HEK293 (cell line): ENCODE measurements around the gene ECI1.

Experiments used
- BCL11B ChIP-seq: fragments of 450-650 bp; formaldehyde crosslinking; IDR thresholded peaks from 2 replicates; pipeline ENCODE4 v1.5.1; 2016; ENCODE audit warnings: low read depth, missing biosample characterization, missing genetic modification characterization
- GLIS2 ChIP-seq: fragments of 450-650 bp; formaldehyde crosslinking; IDR thresholded peaks from 2 replicates; pipeline ENCODE4 v1.5.1; 2016; ENCODE audit warnings: missing biosample characterization, missing genetic modification characterization
- HOXC10 ChIP-seq: sonication (generic); formaldehyde crosslinking; IDR thresholded peaks from 2 replicates; pipeline ENCODE4 v1.8.1; 2023; ENCODE audit warnings: mild to moderate bottlenecking, missing genetic modification reagents
- KLF7 ChIP-seq: fragments of 450-650 bp; formaldehyde crosslinking; IDR thresholded peaks from 2 replicates; pipeline ENCODE4 v1.5.1; 2016; ENCODE audit warnings: missing biosample characterization, missing genetic modification characterization, borderline replicate concordance
- KLF8 ChIP-seq: fragments of 450-650 bp; formaldehyde crosslinking; IDR thresholded peaks from 2 replicates; pipeline ENCODE4 v1.5.1; 2016; ENCODE audit warnings: missing biosample characterization, missing genetic modification characterization
- MEIS1 ChIP-seq: sonication (generic); formaldehyde crosslinking; IDR thresholded peaks from 2 replicates; pipeline ENCODE4 v1.8.1; 2022; ENCODE audit warnings: missing genetic modification reagents, mild to moderate bottlenecking, borderline replicate concordance
- OSR2 ChIP-seq: fragments of 450-650 bp; formaldehyde crosslinking; IDR thresholded peaks from 2 replicates; pipeline ENCODE4 v1.5.1; 2016; ENCODE audit warnings: missing biosample characterization, missing genetic modification characterization
- SP3 ChIP-seq: fragments of 450-650 bp; formaldehyde crosslinking; IDR thresholded peaks from 2 replicates; pipeline ENCODE4 v1.5.1; 2016; ENCODE audit warnings: missing biosample characterization, missing genetic modification characterization
- ZBTB10 ChIP-seq: fragments of 450-650 bp; formaldehyde crosslinking; IDR thresholded peaks from 2 replicates; pipeline ENCODE4 v1.5.1; 2016; ENCODE audit warnings: missing biosample characterization, missing genetic modification characterization
- ZBTB17 ChIP-seq: fragments of 450-650 bp; formaldehyde crosslinking; IDR thresholded peaks from 2 replicates; pipeline ENCODE4 v1.5.1; 2016; ENCODE audit warnings: missing biosample characterization, missing genetic modification characterization
- ZBTB6 ChIP-seq: fragments of 450-650 bp; formaldehyde crosslinking; IDR thresholded peaks from 2 replicates; pipeline ENCODE4 v1.5.1; 2017; ENCODE audit warnings: missing biosample characterization, missing genetic modification characterization
- ZEB2 ChIP-seq: fragments of 450-650 bp; formaldehyde crosslinking; IDR thresholded peaks from 2 replicates; pipeline ENCODE4 v1.5.1; 2016; ENCODE audit warnings: missing biosample characterization, missing genetic modification characterization
- ZFP69B ChIP-seq: fragments of 450-650 bp; formaldehyde crosslinking; IDR thresholded peaks from 2 replicates; pipeline ENCODE4 v1.5.1; 2016; ENCODE audit warnings: missing biosample characterization, missing genetic modification characterization
- ZNF202 ChIP-seq: fragments of 450-650 bp; formaldehyde crosslinking; IDR thresholded peaks from 2 replicates; pipeline ENCODE4 v1.5.1; 2016; ENCODE audit warnings: missing biosample characterization, missing genetic modification characterization, borderline replicate concordance
- ZNF239 ChIP-seq: fragments of 450-650 bp; formaldehyde crosslinking; IDR thresholded peaks from 2 replicates; pipeline ENCODE4 v1.5.1; 2016; ENCODE audit warnings: missing biosample characterization, missing genetic modification characterization
- ZNF26 ChIP-seq: fragments of 450-650 bp; formaldehyde crosslinking; IDR thresholded peaks from 2 replicates; pipeline ENCODE4 v1.5.1; 2016; ENCODE audit warnings: missing biosample characterization, missing genetic modification characterization
- ZNF335 ChIP-seq: fragments of 450-650 bp; formaldehyde crosslinking; conservative IDR thresholded peaks from 2 replicates; pipeline ENCODE4 v1.5.1; 2016; ENCODE audit warnings: missing biosample characterization, missing genetic modification characterization
- ZNF391 ChIP-seq: fragments of 450-650 bp; formaldehyde crosslinking; IDR thresholded peaks from 2 replicates; pipeline ENCODE4 v1.5.1; 2016; ENCODE audit warnings: low read depth, missing biosample characterization, missing genetic modification characterization, borderline replicate concordance
- ZNF394 ChIP-seq: fragments of 450-650 bp; formaldehyde crosslinking; IDR thresholded peaks from 2 replicates; pipeline ENCODE4 v1.5.1; 2016; ENCODE audit warnings: missing biosample characterization, missing genetic modification characterization, mild to moderate bottlenecking, moderate library complexity, borderline replicate concordance
- ZNF501 ChIP-seq: fragments of 450-650 bp; formaldehyde crosslinking; IDR thresholded peaks from 2 replicates; pipeline ENCODE4 v1.5.1; 2016; ENCODE audit warnings: missing biosample characterization, missing genetic modification characterization
- ZNF621 ChIP-seq: fragments of 450-650 bp; formaldehyde crosslinking; IDR thresholded peaks from 2 replicates; pipeline ENCODE4 v1.5.1; 2017; ENCODE audit warnings: missing biosample characterization, missing genetic modification characterization
- ZNF623 ChIP-seq: fragments of 450-650 bp; formaldehyde crosslinking; IDR thresholded peaks from 2 replicates; pipeline ENCODE4 v1.5.1; 2016; ENCODE audit warnings: missing biosample characterization, missing genetic modification characterization
- ZNF660 ChIP-seq: fragments of 450-650 bp; IDR thresholded peaks from 2 replicates; pipeline ENCODE4 v1.5.1; 2018; ENCODE audit warnings: missing biosample characterization, mild to moderate bottlenecking, missing genetic modification characterization
- ZNF670 ChIP-seq: fragments of 450-650 bp; formaldehyde crosslinking; IDR thresholded peaks from 2 replicates; pipeline ENCODE4 v1.5.1; 2016; ENCODE audit warnings: missing biosample characterization, missing genetic modification characterization, low read depth
- ZNF76 ChIP-seq: fragments of 450-650 bp; formaldehyde crosslinking; IDR thresholded peaks from 2 replicates; pipeline ENCODE4; 2016; ENCODE audit warnings: low read depth, missing biosample characterization, missing genetic modification characterization, borderline replicate concordance
- ZNF785 ChIP-seq: fragments of 450-650 bp; formaldehyde crosslinking; IDR thresholded peaks from 2 replicates; pipeline ENCODE4 v1.5.1; 2016; ENCODE audit warnings: missing biosample characterization, missing genetic modification characterization
- ZNF843 ChIP-seq: fragments of 450-650 bp; formaldehyde crosslinking; IDR thresholded peaks from 2 replicates; pipeline ENCODE4 v1.5.1; 2016; ENCODE audit warnings: missing biosample characterization, missing genetic modification characterization
- TF ChIP-seq, protein P1 (sequence below): sonication (generic); formaldehyde crosslinking; IDR thresholded peaks from 2 replicates; pipeline ENCODE4 v1.8.1; 2022; ENCODE audit warnings: mild to moderate bottlenecking, moderate library complexity, missing genetic modification reagents
- TF ChIP-seq, protein P2 (sequence below): fragments of 450-650 bp; formaldehyde crosslinking; IDR thresholded peaks from 2 replicates; pipeline ENCODE4 v1.5.1; 2016; ENCODE audit warnings: missing biosample characterization, missing genetic modification characterization

The ECI1 gene

DNA sequence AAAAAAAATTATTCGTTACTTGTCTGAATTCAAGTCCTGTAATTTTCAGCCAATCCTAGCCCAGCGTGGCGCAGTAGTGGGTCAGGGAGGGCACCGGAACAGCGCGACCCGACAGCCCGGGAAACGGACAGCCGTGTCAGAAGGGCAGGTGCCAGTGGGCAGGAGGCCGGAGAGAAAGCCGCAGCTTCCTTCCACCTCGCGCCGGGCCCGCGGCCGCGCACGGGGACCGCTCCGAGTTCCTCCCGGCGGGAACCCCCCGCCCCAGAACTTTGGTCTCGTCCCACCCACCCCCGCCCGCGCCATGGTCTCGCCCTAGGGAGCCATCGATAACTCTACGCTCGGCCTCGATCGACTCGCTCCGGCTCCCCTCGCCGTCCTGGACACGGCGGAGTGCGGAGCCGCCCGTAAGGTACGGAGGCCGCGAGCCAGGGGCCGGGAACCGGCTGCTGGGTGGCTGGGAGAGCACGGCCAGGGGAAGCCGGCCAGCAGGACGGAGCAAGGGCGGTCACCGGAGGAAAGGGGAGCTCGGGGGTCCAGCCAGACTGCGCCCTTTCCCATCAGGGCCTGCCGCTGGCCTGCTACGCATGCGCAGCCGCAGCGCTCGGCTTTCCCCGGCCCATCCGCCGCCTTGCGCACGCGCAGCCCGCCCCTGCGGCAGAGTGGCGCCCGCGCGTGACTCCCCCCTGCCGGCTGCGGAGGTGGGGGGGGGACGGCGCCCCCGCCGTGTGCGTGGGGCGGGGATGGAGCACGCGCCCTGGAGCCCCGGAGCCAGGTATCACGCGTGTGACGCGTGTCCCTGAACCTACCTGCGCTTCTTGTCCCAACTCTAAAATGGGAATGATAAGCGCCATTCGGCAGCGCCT is 46.1 kb downstream of the ECI1 start, which contains the start of gene MLST8 (continued):
- TF ChIP-seq ZNF26 (no peak), ZBTB10 (0 out of 2 replicates have a peak, but pooled peaks have one; percentile 18), ZNF660 (tag by site-specific recombination) (peak; percentile 78; the same call in 1 of the 2 replicates), SP3 (tag by site-specific recombination) (peak; percentile 33; the same call in 1 of the 2 replicates), ZNF621 (tag by site-specific recombination) (no peak), ZBTB6 (0 out of 2 replicates have a peak, but pooled peaks have one; percentile 3), ZNF335 (tag by site-specific recombination) (peak; percentile 78), ZNF843 (peak; percentile 14; the same call in 1 of the 2 replicates), ZFP69B (tag by site-specific recombination) (peak; percentile 78), ZNF394 (peak; percentile 51; the same call in 1 of the 2 replicates), HOXC10 (CRISPR knock-in tag) (0 out of 2 replicates have a peak, but pooled peaks have one; percentile 9), ZNF239 (tag by site-specific recombination) (peak; percentile 18; the same call in 1 of the 2 replicates), ZNF76 (tag by site-specific recombination) (peak; percentile 85), KLF7 (peak; percentile 80), KLF8 (peak; percentile 46; the same call in 1 of the 2 replicates), ZNF501 (tag by site-specific recombination) (peak; percentile 34; the same call in 1 of the 2 replicates), GLIS2 (peak; percentile 59; the same call in 1 of the 2 replicates), OSR2 (tag by site-specific recombination) (peak; percentile 12; the same call in 1 of the 2 replicates), ZNF391 (tag by site-specific recombination) (peak; percentile 27; the same call in 1 of the 2 replicates), BCL11B (tag by site-specific recombination) (0 out of 2 replicates have a peak, but pooled peaks have one; percentile 13), ZEB2 (tag by site-specific recombination) (peak; percentile 65), ZNF785 (no peak), ZBTB17 (tag by site-specific recombination) (peak; percentile 100), MEIS1 (CRISPR knock-in tag) (no peak), ZNF623 (tag by site-specific recombination) (no peak; the same call in 1 of the 2 replicates), ZNF202 (no peak), ZNF670 (tag by site-specific recombination) (no peak)
- TF ChIP-seq, protein P1, sequence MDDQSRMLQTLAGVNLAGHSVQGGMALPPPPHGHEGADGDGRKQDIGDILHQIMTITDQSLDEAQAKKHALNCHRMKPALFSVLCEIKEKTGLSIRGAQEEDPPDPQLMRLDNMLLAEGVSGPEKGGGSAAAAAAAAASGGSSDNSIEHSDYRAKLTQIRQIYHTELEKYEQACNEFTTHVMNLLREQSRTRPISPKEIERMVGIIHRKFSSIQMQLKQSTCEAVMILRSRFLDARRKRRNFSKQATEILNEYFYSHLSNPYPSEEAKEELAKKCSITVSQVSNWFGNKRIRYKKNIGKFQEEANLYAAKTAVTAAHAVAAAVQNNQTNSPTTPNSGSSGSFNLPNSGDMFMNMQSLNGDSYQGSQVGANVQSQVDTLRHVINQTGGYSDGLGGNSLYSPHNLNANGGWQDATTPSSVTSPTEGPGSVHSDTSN (CRISPR knock-in tag), result peak; percentile 41; the same call in 1 of the 2 replicates
- TF ChIP-seq, protein P2, sequence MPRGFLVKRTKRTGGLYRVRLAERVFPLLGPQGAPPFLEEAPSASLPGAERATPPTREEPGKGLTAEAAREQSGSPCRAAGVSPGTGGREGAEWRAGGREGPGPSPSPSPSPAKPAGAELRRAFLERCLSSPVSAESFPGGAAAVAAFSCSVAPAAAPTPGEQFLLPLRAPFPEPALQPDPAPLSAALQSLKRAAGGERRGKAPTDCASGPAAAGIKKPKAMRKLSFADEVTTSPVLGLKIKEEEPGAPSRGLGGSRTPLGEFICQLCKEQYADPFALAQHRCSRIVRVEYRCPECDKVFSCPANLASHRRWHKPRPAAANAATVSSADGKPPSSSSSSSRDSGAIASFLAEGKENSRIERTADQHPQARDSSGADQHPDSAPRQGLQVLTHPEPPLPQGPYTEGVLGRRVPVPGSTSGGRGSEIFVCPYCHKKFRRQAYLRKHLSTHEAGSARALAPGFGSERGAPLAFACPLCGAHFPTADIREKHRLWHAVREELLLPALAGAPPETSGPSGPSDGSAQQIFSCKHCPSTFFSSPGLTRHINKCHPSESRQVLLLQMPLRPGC (tag by site-specific recombination), result peak; percentile 74
